ENCODE data around the gene RABAC1. TPM values are rescaled to one million over a fixed set of nuclear protein-coding genes. Genes with fewer than 3 reads are reported as not detected.

Gene RABAC1
- total RNA-seq, 1 experiment from 2014 or later, result 66.3 TPM

DNA sequence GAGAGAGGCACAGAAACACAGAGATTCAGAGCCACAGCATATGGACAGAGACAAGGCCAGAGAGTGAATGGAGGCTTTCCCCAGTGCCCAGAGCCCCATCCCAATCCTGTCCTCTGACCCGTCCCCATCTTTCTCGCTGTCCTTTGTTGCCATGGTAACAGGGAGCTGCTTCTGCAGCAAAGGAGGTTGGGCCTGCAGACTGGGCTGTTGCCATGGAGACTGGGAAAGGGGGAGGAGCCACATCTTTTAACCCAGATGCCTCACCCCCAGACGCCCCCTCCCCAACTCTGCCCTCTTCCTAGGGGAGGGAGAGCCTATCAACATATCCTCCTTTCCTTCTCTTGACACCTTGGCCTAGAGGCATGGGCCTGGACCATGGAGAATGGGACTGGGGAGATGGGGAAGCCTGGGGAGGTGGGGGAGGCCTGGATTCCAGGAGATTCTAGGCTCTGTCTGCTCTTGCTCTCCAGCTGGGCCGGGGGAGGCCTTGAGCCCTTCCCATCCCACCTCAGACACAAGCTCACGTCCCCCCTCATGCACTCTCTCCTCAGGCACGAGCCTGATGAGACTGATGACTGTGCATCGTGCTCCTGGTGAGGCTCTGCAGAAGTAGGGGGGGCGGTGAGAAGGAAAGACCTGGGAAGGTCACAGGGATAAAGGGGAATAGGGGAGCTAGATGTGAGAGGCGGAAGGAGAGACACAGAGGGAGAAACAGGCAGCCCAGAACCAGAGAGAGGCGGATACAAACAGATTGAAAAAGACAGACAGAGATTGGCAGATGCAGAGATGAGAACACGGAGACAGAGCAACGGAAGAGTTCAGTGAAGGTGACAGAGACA lies 37.1 kb upstream of the RABAC1 start:
- Histone ChIP-seq H4K20me1 (ENCODE audit: insufficient read depth) (no peaks in the 10 kb centered on the region), H3K9me2 (ENCODE audit: insufficient read depth) (no peaks in the 10 kb centered on the region), H3K9ac (ENCODE audit: low read length) (no peak overlapping the region), H3K79me2 (ENCODE audit: insufficient read depth, low read length) (no peaks in the 10 kb centered on the region), H2AFZ (ENCODE audit: low read depth, low read length, poor library complexity, severe bottlenecking) (no peak overlapping the region), H3K4me2 (ENCODE audit: low read length) (no peak overlapping the region), H3K36me3 (ENCODE audit: control insufficient read depth in 1 of 2, insufficient read depth in 2 of 2, low read length in 2 of 2) (no peaks in the 10 kb centered on the region), H3K27ac (ENCODE audit: low read depth, low read length) (no peak overlapping the region), H3K9me3 (ENCODE audit: control insufficient read depth in 1 of 2, insufficient read depth in 1 of 2, low read depth in 1 of 2, low read length in 2 of 2) (no peaks in the 10 kb centered on the region), H3K27me3 (ENCODE audit: insufficient read depth, low read length) (peaks cover 24% of the 10 kb centered on the region; the same call in 1 of the 2 replicates), H3K4me3 (replicated peaks in 1 of 2; ENCODE audit: low read depth in 1 of 2, low read length in 2 of 2) (no peak overlapping the region), H3K4me1 (ENCODE audit: control insufficient read depth in 1 of 2, insufficient read depth in 2 of 2, low read length in 2 of 2) (peaks cover 4 to 21% of the 10 kb centered on the region in 2 experiments; a peak in 3 of 4 replicates)
- no peak for TF ChIP-seq ZNF274 (IDR thresholded peaks at IDR 0.05; ENCODE audit: low read depth, low read length)
- no peak for TF ChIP-seq EGR1 (IDR thresholded peaks at IDR 0.05; ENCODE audit: low read depth)
- no peak for TF ChIP-seq CBX3 (IDR thresholded peaks at IDR 0.05; ENCODE audit: low read depth)
- no peak for TF ChIP-seq TCF7L2 (IDR thresholded peaks at IDR 0.05; ENCODE audit: borderline replicate concordance, extremely low read depth, insufficient read depth, insufficient read length)
- TF ChIP-seq SP1 (IDR thresholded peaks at IDR 0.05; ENCODE audit: low read depth), result no peak
- no peak for TF ChIP-seq EZH2phosphoT487 (IDR thresholded peaks at IDR 0.05; ENCODE audit: borderline replicate concordance)
- TF ChIP-seq SRF (IDR thresholded peaks at IDR 0.05; ENCODE audit: low read depth), result no peak
- POLR2A ChIA-PET, result no interaction called here
- no TSS peak for BruUV-seq (replicated peaks)
- DNase-seq (ENCODE audit: low read depth, low spot score) (no peak), ATAC-seq (no peak)
- RAD21 ChIA-PET (ENCODE audit: low non-redundant PET in 1 of 2, low total read pairs in 2 of 2, uncharacterized antibody in 2 of 2, unreplicated experiment in 2 of 2), result no interaction called here
- intact Hi-C loops (cut with micrococcal nuclease), result loop anchor here (10.0 kb wide), 1 partner anchor 99 kb away; no protein-coding TSS in a partner anchor
- CTCF ChIA-PET, result interaction anchor here (0.6 to 1.8 kb wide), 5 partner anchors 32 to 123 kb away, joined by 3 to 7 read pairs (median 4); partner anchors contain the start of gene RABAC1

All from HCT116 (cell line).